ENCODE results near the gene SLCO4C1.

The SLCO4C1 gene

GRCh38 chr5:102270036-102270435 is 26.0 kb downstream of the SLCO4C1 start:
- no peak for DNase-seq

GRCh38 chr5:102262688-102263087 is 33.4 kb downstream of the SLCO4C1 start:
- DNase-seq = no peak

- DNase-seq = no peak
Observed at GRCh38 chr5:102249381-102249780, 46.7 kb downstream of the SLCO4C1 start.

GRCh38 chr5:102243213-102243612 is 52.9 kb downstream of the SLCO4C1 start:
- no peak for DNase-seq

- DNase-seq = no peak
Observed at GRCh38 chr5:102241809-102242421, 54.2 kb downstream of the SLCO4C1 start.

- DNase-seq = no peak
Observed at GRCh38 chr5:102231693-102232619, 64.1 kb downstream of the SLCO4C1 start.

- DNase-seq = no peak
Observed at GRCh38 chr5:102229685-102230084, 66.4 kb downstream of the SLCO4C1 start.

- DNase-seq = no peak
Observed at GRCh38 chr5:102226321-102226720, 69.8 kb downstream of the SLCO4C1 start.

- DNase-seq = no peak
Observed at GRCh38 chr5:102223542-102224477, 72.3 kb downstream of the SLCO4C1 start.

- no peak for DNase-seq
Observed at GRCh38 chr5:102222772-102223171, 73.3 kb downstream of the SLCO4C1 start.

GRCh38 chr5:102221949-102222348 is 74.1 kb downstream of the SLCO4C1 start:
- no peak for DNase-seq

- no peak for DNase-seq
Observed at GRCh38 chr5:102218159-102218558, 77.9 kb downstream of the SLCO4C1 start.

- DNase-seq = no peak
Observed at GRCh38 chr5:102216678-102217077, 79.4 kb downstream of the SLCO4C1 start.

- no peak for DNase-seq
Observed at GRCh38 chr5:102211165-102211564, 84.9 kb downstream of the SLCO4C1 start.

GRCh38 chr5:102200861-102201260 is 95.2 kb downstream of the SLCO4C1 start:
- DNase-seq = no peak

GRCh38 chr5:102196481-102196880 is 99.6 kb downstream of the SLCO4C1 start:
- no peak for DNase-seq
